ENCODE data around the gene OCIAD1.
"Not testable (repeated sequence)": the region's sequence is repeated elsewhere in the genome, so short reads cannot be mapped to it uniquely, and the experiment has no call there.

OCIAD1 gene

GRCh38 chr4:48816971-48817370 is 13.9 kb upstream of the OCIAD1 start:
- no peak for DNase-seq (ENCODE audit: low read depth in 2 of 2, low spot score in 1 of 2)

DNA sequence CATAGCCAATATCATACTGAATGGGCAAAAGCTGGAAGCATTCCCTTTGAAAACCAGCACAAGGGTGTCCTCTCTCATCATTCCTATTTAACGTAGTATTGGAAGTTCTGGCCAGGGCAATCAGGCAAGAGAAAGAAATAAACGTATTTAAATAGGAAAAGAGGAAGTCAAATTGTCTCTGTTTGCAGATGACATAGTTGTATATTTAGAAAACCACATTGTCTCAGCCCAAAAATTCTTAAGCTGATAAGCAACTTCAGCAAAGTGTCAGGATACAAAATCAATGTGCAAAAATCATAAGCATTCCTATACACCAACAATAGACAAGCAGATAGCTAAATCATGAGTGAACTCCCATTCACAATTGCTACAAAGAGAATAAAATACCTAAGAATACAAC is 9.5 kb upstream of the OCIAD1 start:
- DNase-seq (ENCODE audit: low read depth in 2 of 2, low spot score in 1 of 2) = not testable (repeated sequence)

- no peak for DNase-seq (ENCODE audit: low read depth in 2 of 2, low spot score in 1 of 2)
These were observed 3.3 kb upstream of the OCIAD1 start for GRCh38 chr4:48827622-48828021.

- DNase-seq (ENCODE audit: low read depth in 2 of 2, low spot score in 1 of 2) = no peak
These were observed 693 bp downstream of the OCIAD1 start for GRCh38 chr4:48831532-48832030.

DNA sequence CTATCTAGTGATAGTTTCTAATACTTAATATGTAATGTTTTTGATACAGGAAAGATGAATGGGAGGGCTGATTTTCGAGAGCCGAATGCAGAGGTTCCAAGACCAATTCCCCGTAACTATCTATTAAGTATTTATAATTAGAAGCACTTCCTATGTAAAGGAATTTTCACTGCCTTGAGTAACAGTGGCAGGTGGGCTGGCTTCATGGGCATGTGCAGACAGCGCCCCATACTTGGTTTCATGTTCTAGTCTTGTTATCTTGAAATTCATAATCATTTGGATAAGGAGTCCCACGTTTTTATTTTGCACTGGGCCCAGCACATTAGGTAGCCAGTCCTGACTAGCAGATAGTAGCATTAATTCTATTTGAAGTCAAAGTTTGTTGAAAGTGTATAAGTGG is 1.7 kb downstream of the OCIAD1 start:
- DNase-seq (ENCODE audit: low read depth in 2 of 2, low spot score in 1 of 2) = no peak

- no peak for DNase-seq (ENCODE audit: low read depth in 2 of 2, low spot score in 1 of 2)
These were observed 5.8 kb downstream of the OCIAD1 start for GRCh38 chr4:48836658-48837057.

DNA sequence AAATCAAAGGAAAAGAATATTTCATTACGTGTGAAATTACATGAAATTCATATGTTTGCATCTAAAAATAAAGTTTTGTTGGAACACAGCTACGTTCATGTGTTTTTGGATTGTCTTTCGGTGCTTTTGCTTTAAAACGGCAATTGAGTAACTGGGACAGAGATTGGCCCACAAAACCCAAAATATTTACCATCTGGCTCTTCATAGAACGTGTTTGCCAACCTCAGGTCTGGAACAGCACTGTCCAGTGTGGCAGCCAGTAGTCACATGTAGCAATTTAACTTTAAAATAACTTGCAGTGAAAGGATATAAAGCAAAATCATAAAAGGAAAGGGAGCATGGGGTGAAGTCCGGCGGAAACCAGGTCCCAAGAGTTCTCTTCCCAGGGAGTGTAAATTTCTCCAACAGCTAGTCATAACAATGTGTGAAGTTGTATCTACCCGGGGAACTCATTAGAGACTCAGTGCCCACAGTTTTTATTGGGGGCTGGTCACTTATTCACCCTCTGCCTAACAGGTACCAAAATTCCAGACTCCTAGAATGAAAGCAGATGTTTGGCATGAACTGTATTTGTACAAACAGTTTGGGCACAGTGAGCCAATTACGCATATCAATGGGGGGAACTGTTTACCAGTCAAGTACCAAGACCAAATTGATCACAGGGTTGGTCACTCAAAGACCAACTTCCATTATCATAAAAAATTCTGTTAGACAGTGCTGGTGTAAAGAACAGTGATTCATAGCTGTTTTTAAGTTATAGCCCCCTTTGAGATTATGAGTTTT is 10.3 kb downstream of the OCIAD1 start:
- no peak for DNase-seq (ENCODE audit: low read depth in 2 of 2, low spot score in 1 of 2)

GRCh38 chr4:48844843-48845242 is 14.0 kb downstream of the OCIAD1 start:
- no peak for DNase-seq (ENCODE audit: low read depth in 2 of 2, low spot score in 1 of 2)

GRCh38 chr4:48848799-48849198 is 17.9 kb downstream of the OCIAD1 start:
- DNase-seq (ENCODE audit: low read depth in 2 of 2, low spot score in 1 of 2) = not testable (repeated sequence)

DNA sequence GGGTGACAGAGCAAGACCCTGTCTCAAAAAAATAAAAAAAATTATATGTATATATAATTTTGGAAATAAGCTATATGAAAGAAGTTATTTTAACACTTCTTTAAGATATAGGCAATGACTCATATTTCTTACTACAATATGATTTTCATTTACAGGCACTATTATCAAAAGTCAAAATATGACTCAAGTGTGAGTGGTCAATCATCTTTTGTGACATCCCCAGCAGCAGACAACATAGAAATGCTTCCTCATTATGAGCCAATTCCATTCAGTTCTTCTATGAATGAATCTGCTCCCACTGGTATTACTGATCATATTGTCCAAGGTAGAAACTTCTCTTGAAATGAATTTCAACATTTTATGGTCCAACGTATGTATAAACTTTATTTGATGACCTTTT is 20.8 kb downstream of the OCIAD1 start:
- DNase-seq (ENCODE audit: low read depth in 2 of 2, low spot score in 1 of 2) = no peak

GRCh38 chr4:48853604-48854394 is 22.9 kb downstream of the OCIAD1 start:
- DNase-seq (ENCODE audit: low read depth in 2 of 2, low spot score in 1 of 2) = no peak

- DNase-seq (ENCODE audit: low read depth in 2 of 2, low spot score in 1 of 2) = no peak
These were observed 23.5 kb downstream of the OCIAD1 start for GRCh38 chr4:48854395-48854683.

DNA sequence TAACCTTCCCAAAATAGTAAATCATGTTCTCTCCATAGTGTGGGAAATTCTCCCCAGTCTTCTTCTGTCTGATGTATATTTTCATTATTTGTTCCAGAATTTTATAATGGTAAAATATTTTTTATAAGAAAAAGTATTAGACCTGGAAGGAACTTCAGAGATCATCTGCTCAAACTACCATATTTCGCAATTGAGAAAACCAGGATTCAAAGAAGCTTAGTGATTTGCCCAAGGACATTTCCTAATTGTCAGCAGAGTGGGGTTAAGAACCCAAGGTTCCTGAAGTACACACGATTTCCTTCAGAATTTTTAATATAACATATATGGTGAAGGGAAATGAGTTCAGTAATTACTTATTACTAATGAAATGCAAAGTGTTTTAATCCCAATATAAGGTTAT is 24.1 kb downstream of the OCIAD1 start:
- DNase-seq (ENCODE audit: low read depth in 2 of 2, low spot score in 1 of 2) = no peak

GRCh38 chr4:48858130-48858529 is 27.2 kb downstream of the OCIAD1 start:
- no peak for DNase-seq (ENCODE audit: low read depth in 2 of 2, low spot score in 1 of 2)

DNA sequence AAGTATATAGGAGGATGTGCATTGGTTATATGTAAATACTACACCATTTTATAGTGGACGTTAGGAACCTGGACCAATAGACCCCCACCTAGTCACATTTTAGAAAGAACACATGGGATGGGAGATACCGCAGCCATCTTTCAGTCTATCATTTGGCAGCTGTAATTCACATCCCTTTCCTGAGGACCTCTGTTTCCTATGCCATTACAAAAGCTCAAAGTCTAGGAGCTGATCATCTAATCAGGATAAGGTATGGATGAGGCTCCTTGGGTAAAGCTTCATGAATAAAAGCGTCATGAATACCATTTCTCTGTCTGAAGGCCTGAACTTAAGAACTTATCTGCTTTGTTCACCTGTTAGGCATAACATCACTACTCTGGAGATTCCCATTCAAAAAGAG is 31.1 kb downstream of the OCIAD1 start:
- DNase-seq (ENCODE audit: low read depth in 2 of 2, low spot score in 1 of 2) = no peak

GRCh38 chr4:48862661-48863060 is 31.8 kb downstream of the OCIAD1 start:
- no peak for DNase-seq (ENCODE audit: low read depth in 2 of 2, low spot score in 1 of 2)

DNA sequence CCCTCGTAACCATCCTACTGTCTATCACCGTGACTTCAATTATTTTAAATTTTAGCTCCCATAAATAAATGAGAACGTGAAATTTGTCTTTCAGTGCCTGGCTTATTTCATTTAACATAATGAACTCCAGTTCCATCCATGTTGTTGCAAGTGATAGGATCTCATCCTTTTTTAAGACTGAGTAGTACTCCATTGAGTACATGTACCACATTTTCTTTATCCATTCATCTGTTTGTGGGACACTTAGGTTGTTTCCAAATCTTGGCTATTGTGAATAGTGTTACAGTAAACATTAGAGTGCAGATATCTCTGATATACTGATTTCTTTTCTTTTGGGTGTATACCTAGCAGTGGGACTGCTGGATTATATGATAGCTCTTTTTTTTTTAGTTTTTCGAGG is 32.8 kb downstream of the OCIAD1 start:
- no peak for DNase-seq (ENCODE audit: low read depth in 2 of 2, low spot score in 1 of 2)

DNA sequence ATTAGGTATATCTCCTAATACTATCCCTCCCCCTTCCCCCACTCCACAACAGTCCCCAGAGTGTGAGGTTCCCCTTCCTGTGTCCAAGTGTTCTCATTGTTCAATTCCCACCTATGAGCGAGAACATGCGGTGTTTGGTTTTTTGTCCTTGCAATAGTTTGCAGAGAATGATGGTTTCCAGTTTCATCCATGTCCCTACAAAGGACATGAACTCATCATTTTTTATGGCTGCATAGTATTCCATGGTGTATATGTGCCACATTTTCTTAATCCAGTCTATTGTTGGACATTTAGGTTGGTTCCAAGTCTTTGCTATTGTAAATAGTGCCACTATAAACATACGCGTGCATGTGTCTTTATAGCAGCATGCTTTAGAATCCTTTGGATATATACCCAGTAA is 33.8 kb downstream of the OCIAD1 start:
- not testable (repeated sequence) for DNase-seq (ENCODE audit: low read depth in 2 of 2, low spot score in 1 of 2)

GRCh38 chr4:48877827-48878535 is 47.1 kb downstream of the OCIAD1 start:
- no peak for DNase-seq (ENCODE audit: low read depth in 2 of 2, low spot score in 1 of 2)

DNA sequence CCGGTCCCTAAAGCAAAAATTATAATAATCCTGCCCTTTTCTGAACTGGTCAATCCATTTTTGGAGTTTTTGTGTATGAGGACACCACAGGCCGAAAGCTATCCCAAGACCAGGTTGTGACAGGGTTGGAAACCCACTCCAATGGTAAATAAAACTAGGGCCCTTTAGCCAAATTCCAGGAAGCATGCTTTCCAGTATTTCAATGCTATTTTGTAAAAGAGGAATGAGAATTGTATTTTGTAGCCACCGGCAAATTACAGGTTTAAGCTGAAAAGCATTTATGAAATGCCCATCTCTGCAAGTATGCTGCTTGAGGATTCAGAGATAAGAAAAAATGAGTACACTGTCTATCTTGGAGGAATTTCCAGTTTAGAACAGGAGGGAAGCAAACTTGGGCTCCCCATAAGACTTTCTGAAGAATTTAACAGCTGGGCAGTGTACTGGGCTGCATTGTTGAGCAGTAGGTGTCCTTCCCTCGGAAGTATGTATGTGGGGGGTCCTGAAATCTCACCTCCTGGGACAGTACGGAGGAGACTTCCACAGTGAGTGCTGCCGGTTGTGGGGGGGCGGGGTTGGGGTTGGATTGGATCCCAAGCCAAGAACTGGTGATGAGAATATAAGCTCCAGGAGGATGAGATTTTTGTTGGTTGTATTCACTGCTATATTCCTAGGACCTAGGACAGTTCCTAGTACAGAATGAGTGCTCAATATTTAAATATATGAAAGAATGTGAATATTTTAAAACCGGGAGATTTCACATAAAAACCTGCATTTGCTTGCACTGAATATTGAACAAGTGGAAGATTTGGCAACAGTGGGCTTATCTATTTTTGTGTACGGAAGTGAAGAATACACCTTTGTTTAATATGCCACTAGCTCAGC is 48.9 kb downstream of the OCIAD1 start:
- DNase-seq (ENCODE audit: low read depth in 2 of 2, low spot score in 1 of 2) = no peak

- DNase-seq (ENCODE audit: low read depth in 2 of 2, low spot score in 1 of 2) = not testable (repeated sequence)
These were observed 50.8 kb downstream of the OCIAD1 start for GRCh38 chr4:48881646-48882045.
